ENCODE results near the gene ZNF407.

GRCh38 chr18:74981476-74981875 lies 383.8 kb downstream of the ZNF407 start:
- TF ChIP-seq CTCF (IDR thresholded peaks at IDR 0.05 in 2 of 3, conservative IDR thresholded peaks at IDR 0.05 in 1 of 3; ENCODE audit: borderline replicate concordance in 1 of 3, insufficient read depth in 1 of 3, low read depth in 2 of 3, low read length in 2 of 3) (no peak), RAD21 (IDR thresholded peaks at IDR 0.05; ENCODE audit: low read depth) (no peak), CEBPB (IDR thresholded peaks at IDR 0.05; ENCODE audit: low read depth) (no peak), POLR2A (IDR thresholded peaks at IDR 0.05; ENCODE audit: borderline replicate concordance, extremely low read depth, insufficient read depth, insufficient read length) (no peak), EZH2phosphoT487 (IDR thresholded peaks at IDR 0.05; ENCODE audit: borderline replicate concordance) (no peak), EZH2 (IDR thresholded peaks at IDR 0.05) (no peak), JUND (IDR thresholded peaks at IDR 0.05) (no peak)
